GM19023 (cell line): ENCODE data around the gene ATP9A.
"Not testable (repeated sequence)": the region's sequence is repeated elsewhere in the genome, so short reads cannot be mapped to it uniquely, and the experiment has no call there.

Source experiments
- ATAC-seq: cut with Tn5 transposase; IDR thresholded peaks from one replicate; pipeline ENCODE4 v1.9.1; 2021; ENCODE audit warnings: mild to moderate bottlenecking, moderate library complexity; ENCODE audit not compliant: unreplicated experiment

Gene ATP9A

DNA sequence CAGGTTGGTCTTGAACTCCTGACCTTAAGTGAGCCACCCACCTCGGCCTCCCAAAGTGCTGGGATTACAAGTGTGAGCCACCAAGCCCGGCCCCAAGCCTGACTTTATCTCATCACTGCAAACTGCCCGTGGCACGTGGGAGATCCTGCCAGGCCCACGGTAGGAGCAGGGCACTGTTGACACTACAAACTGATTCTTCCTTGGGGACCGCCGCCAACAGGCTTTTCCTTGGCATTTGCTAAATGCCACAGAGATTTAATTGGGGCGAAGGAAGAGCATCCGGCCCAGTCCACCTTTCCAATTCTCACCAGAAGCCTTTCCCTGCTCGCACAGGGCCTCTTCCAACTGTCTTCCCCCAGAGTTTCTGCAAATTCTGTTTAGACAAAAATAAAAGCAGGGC is 11.0 kb downstream of the ATP9A start:
- ATAC-seq, result no peak

DNA sequence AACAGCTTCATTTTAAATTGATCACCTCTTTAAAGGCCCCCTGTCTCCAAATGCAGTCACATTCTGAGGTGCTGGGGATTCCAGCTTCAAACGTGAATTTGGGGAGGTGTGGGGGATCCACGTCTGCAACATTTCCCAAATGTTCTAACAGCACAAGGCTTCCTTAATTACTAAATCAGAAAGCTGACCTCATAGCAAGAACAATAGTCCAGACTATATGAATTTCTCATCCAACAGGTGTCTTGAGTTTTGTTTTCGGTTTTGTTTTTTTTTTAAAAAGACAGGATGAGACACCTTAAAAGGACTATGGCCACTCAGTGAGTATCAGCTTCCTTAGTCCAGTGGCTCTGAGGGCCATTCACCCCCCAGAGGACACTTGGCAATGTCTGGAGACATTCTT is 11.5 kb downstream of the ATP9A start:
- no peak for ATAC-seq

DNA sequence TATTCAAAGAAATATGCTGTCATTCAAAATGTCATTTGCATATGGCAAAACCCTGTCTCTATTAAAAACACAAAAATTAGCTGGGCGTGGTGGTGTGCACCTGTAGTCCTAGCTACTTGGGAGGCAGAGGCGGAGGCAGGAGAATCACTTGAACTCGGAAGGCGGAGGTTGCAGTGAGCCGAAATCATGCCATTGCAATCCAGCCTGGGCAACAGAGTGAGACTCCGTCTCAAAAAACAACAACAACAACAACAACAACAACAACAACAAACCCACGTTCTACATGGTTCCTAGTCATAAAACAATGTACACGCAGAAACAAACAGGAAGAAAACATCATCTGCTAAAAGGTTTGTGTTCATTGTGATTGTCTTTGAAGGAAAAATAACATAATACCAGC is 15.0 kb downstream of the ATP9A start:
- ATAC-seq, result not testable (repeated sequence)

DNA sequence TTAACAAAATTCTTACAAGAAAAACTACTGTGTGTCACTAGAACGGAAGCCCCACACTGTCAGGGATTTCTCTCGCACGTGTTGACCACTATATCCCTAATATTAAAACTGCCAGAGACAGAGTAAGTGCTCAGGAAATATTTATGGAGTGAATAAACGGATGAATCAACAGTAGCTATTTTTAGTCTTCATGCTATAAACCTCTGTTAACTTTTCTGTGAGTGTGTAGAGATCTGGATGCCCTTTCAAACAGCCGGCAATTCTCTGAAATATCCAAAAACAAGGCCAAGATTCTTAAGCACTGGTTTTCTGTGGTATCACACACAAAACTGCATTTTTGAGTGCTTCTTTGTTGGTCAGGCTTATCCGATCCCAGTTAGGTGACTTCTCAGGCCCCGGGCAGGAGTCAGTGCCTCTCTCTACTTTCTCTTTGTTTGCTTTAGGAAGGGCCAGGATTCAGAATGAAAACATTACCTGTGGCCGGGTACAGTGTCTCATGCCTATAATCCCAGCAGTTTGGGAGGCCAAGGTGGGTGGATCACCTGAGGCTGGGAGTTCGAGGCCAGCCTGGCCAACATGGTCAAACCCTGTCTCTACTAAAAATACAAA is 15.7 kb downstream of the ATP9A start:
- ATAC-seq, result no peak

DNA sequence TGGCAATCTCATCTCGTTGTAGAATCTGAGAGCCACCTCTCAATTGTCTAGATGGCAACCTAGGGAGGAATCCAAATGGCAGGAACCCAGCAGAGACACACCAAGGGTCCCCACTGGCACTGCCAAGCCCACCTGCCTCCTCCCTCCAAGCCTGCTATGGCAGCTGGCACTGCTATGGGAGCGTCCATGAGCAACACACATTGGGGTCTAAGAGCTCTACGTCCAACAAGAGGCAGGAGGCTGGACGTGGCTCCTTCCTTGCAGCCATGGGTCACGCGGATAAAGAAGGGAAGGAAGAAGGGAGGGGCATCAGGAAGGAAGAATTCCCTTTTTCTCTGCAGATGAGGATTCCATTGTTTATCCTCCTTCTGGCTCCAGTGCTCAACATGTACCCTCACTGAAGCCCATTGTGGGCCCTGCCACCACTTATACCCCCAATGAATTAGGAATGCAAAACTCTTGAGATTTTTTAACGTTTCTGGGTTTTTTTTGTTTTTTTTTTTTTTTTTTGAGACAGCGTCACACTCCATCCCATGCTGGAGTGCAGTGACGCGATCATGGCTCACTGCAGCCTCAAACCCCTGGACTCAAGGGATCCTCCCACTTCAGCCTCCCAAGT is 17.3 kb downstream of the ATP9A start:
- ATAC-seq, result no peak

DNA sequence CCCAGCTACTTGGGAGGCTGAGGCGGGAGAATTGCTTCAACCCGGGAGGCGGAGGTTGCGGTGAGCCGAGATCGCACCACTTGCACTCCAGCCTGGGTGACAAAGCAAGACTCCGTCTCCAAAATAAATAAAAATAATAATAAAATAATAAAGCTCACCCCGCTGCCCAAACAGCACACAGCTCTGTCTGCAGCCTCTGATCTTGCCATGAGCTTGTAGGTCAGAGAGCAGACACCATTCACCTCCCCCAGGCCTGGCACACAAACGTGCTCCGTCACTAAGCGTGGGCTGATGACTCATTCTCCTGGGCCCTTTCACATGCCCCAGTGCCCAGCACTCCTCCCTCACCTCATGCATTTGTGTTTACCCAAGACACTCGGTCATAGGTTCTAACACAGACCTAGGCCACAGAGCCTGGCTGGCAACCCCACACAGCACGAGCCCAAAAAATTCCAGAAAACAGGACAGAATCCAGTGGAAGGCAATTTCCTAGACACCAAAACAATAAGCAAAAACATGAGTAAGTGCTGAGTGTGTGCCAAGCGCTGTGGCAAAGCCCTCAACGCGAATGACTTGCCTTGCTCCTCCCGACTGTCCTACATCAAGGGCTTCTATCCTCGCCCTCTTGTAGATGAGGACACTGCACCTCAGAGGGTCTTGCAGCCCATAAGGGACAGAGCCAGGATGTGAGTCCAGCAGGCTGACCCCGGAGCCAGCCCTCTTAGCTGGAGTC is 18.0 kb downstream of the ATP9A start:
- ATAC-seq, result no peak

DNA sequence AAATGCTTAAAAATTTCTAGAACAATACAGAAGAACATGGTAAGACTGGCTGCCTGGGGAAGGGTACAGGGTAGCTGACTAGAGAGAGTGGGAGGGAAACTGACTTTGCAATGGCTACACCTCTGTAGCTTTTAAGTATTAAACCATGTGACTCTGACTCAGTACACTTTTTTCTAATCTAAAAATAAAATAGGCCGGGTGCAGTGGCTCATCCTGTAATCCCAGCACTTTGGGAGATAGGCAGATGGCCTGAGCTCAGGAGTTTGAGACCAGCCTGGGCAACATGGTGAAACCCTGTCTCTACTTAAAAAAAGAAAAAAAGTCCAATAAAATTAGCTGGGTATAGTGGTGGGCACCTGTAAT is 18.5 kb downstream of the ATP9A start:
- no peak for ATAC-seq

DNA sequence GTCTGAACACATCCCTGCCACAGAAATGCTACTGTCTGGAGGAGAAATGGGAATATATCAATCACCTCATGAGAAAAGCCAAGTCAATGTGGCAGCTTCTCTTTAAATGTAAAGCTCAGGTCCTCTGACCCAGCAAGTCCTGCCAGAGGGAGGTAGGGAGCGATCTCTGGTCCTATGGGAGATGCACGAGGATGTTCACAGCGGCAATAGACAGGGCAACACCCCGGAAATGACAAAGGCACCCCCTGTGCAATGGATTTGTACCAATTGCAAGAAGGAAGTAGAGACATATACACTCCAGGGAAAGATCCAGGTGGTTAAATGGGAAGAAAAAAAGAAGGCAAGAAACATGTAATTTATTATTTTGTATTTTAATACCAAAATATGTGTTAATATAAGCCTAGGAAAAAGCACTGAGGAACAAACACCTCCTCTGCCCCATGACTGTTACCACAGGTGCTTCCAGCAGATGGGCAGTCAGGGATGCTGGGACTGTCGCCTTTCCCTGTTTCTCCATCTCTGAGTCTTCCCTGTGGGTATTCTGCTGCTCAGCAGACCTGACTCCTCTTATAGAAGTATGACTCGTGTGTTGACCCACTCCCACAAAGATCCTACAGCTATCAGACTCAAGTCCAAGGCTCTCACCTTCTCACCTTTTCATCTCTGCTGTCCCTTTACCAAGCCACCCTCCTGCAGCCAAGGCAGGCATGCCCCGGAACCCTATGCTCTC is 20.8 kb downstream of the ATP9A start:
- no peak for ATAC-seq

DNA sequence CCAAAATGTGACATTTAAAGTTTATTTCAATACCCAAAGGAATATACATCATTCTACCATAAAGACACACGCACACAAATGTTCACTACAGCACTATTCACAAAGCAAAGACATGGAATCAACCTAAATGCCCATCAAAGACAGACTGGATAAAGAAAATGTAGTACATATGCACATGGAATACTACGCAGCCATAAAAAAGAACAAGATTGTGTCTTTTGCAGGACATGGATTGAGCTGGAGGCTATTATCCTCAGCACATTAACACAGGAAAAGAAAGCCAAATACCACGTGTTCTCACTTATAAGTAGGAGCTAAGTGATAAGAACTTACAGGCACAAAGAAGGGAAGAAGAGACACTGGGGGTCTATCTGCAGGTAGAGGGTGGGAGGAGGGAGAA is 22.4 kb downstream of the ATP9A start:
- no peak for ATAC-seq

DNA sequence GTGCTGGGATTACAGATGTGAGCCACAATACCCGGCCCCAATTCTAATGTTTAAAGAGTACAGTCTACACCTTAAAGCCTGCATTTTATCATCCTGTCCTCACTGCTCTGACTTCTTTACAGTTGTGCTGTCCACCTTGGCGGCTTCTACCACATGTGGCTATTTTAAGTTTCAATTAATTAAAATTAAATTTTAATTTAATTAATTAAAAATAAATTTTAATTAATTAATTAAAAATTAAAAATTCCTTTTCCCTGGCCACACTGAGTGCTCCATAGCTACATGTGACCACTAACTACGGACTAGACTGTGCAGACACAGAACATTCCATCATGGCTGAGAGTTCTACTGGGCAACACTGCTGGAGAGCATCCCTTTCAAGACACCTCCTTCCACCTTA is 27.4 kb downstream of the ATP9A start:
- no peak for ATAC-seq

DNA sequence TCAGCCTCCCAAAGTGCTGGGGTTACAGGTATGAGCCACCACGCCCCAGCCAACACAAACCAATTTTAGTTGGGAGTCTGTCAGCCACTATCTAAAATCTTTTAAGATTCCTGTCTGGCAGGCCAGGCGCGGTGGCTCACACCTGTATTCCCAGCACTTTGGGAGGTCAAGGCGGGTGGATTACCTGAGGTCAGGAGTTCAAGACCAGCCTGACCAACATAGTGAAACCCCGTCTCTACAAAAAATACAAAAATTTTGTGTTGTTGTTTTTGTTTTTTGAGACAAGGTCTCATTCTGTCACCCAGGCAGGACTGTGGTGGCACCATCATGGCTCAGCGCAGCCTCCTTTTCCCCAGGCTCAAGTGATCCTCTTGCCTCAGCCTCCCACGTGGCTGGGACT is 27.9 kb downstream of the ATP9A start:
- ATAC-seq, result not testable (repeated sequence)

DNA sequence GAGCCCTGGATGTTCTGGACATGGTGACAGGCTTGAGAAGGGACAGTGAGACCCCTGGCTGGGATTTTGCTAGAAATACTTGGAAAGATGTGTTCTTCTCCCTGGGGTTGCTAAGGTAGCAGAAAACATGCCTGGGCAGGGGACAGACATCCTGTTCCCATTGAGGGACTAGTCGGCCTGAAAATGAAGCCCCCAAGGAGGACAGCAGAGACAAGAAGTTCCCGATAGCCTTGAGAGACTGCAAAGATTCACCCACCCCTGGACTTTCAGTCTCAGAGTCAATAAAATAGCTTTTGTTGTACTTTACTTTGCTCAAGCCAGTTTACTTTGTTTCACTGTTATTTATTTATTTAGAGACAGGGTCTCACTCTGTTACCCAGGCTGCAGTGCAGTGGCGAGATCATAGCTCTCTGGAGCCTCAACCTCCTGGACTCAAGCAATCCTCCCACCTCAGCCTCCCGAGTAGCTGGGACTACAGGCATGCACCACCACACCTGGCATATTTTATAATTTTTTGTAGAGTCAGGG is 28.4 kb downstream of the ATP9A start:
- ATAC-seq, result no peak

DNA sequence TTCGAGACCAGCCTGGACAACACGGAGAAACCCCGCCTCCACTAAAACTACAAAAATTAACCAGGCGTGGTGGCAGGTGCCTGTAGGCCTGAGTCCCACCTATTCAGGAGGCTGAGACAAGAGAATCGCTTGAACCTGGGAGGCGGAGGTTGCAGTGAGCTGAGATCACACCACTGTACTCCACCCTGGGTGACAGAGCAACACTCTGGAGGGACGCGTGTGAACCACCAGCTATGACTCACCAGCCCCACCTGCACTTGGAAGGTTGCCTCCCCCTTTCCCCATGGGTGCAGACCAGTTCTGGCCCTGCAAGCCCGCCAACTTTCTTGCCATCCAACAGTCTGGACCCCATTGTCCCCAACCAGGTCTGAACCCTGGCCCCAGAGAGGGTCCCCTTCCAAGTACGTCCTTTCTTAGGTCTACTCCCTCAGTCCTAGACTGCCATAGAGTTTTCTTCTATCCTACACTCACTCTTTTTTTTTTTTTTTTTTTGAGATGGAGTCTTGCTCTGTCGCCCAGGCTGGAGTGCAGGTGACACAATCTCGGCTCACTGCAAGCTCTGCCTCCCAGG is 29.2 kb downstream of the ATP9A start:
- ATAC-seq, result no peak

DNA sequence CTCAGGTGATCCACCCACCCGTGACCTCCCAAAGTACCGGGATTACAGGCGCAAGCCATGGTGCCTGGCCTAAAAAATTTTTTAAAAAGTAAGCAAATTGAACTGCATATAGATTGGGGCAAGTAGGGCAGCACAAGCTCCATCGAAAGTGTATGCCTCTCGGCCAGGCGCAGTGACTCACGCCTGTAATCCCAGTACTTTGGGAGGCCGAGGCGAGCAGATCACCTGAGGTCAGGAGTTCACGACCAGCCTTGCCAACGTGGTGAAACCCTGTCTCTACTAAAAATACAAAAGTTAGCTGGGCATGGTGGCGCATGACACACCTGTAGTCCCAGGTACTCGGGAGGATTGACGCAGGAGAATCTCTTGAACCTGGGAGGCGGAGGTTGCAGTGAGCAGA is 29.9 kb downstream of the ATP9A start:
- not testable (repeated sequence) for ATAC-seq

DNA sequence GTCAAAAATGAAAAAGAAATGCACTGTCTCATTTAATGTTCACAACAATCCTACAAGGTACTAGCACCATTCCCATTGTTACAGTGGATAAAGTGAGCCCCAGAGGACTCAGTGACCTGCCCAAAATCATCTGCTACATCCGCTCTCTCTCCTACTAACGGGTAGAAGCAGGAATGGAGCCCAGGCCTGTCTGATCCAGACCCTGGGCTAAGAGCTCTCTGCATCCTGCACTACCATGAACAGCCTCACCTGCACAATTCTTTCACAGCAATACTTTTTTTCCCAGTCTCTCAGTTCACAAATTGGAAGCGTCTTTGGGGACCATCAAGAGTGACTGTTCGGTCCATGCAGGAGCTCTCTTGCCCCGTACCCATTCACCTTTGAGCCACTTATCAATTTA is 31.2 kb downstream of the ATP9A start:
- no peak for ATAC-seq

DNA sequence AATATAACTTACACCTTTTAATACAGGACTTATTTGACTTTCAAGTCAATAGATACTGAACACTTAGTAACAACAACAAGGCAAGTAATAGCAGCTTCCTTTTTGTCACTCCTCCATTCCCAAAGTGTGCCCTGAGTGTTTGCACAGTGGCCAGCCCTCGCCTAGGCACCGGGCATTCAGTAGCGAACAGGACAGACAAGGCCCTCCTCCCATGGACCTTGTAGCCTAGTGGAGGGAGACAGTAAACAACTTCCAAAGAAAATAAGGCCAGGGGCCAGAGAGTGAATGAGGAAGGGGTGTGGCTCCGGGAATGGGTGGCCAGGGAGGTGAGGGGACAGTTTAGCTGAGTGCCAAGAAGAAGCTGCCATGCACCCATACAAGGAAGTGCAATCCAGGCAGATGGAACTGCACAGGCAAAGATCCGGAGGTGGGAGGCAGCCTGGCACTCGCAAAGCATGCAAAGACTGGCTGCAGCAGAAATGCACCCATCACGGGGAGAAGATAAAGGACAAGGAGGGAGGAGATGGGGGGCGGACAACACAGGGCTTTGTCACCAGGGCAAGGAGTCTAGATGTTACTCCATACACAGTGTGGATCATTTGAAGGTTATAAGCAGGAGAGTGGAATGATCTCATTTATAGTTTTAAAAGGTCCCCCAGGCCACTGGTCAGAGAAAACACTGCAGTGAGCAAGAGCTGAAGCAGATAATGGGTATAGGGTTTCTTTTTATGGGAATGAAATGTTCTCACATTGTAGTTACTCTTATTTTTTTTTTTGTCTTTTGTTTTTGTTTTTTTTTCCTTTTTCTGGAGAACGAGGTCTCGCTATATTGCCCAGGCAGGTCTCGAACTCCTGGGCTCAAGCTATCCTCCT is 32.2 kb downstream of the ATP9A start:
- ATAC-seq, result no peak

DNA sequence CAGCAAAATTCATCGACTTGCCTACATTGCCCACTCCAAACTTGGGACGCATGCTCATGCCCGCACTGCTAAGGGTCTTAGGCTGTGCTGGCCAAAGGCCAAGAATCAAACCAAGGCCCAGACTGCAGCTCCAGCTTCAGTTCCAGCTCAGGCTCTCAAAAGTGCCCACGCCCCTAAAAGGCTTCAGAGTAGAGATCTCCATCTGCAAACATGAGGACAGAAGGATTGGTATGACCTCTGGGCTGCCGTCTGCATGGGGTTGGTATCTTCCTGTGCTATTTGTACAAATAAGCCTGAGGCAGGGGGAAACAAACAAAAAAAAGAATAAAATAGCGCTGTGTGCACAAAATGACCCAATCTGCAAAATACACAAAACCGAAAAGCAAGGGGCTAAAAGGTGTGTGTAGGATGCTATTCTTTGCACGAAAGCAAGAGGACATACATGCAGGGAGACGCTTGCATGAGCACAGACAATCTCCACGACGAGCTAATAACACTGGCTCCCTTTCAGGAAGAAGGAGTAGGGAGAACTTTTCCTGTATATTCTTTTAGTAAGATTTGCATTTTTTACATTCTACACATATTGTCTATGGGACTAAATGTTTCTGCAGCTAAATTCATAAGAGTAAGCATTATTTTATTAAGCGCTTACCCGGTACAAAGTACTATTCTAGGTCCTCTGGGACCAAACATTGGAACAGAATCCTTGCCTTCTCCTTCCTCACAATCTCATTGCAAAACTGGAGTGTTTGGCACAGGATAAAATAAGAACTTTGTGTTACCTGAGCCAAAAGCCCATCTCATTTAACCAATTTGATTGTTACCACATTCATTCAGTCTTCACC is 33.1 kb downstream of the ATP9A start:
- no peak for ATAC-seq

DNA sequence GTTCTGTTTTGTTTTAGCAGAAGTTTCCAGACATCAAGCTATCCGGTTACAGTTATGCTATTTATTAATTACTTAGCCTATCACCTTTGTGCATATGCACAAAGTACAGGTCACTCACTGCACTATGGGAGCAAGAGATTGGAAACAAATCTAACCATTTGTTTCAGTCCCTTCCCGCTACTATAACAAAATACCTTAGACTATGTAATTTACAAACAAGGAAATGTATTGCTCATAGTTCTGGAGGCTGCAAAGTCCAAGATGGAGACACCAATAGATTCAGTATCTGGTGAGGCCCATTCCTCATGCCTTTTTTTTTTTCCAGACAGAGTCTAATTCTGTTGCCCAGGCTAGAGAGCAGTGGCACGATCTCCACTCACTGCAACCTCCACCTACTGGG is 35.1 kb downstream of the ATP9A start:
- no peak for ATAC-seq

DNA sequence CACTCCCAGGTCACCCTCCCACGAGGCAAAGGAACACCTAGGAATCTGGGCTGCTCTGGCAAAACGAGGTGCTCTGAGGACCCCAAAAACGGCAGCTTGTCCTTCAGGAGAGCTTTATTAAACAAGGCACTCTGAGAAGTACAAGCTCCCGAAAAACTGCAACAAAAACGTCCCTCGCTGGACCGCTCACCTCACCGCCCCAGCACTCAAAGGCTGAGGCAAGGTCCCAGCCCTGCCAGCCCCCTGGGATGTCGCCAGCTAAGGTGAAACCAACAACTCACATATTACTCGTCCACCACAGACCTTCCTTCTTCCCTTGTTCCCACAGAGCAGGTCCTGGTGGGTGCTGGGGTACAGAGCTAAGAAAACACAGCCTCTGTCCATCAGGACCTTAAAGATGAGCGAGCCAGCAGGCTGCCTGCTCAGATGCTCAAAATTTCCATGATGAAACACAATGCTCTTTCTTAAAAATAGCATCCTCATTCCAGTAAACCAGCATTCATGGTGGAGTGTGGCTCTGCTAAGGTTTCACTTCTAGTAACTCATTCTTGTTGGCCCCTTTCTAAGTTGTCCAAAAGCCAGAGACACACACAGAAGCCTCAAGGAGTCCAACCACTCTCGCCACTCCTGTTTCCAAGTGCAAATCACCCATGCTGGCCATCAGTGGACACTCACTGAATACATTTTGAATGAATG is 35.9 kb downstream of the ATP9A start:
- ATAC-seq, result no peak
